ENCODE measurements around the gene LRCH1. TPM values are rescaled to one million over a fixed set of nuclear protein-coding genes. Genes with fewer than 3 reads are reported as not detected.

LRCH1 gene
- total RNA-seq, 1 experiment from 2014 or later, result 27.0 TPM

DNA sequence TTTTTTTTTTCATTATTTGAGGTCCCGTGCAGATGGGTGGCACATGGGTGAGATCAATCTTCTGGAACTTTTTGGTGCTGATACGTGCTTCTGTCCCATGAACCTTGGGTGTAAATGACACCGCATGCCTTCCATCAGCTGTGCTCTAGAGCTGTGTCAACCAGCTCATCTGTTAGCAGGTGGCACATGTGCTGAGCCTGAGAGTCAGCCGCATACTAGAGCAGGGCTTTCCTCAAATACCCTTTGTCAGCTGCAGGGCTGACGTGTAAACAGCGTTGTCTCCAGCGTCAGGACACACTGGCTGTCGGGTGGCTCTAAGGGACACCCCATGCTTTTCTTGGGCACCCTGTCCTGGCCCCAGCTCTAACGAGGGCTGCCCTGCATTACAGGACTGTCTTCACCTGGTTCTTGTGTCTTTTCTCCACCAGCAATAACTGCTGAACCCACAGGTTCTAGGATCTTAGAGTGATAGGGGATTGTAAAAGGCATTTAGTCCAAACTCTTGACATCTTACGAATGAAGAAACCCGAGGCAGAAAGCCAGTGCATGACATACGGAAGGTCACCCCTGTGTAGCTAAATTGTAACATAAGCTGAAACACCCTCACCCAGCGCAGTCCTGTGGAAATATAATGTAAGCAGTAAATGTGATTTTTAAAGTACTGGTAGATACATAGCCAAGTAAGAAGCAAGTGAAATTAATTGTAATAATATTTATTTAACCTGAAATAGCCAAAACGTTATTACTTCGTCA, 119.5 kb downstream of the LRCH1 start:
- peaks cover 25% of the 10 kb centered on the region for H3K4me1 ChIP-seq
- Mint-ChIP-seq H3K36me3 (ENCODE audit: insufficient read depth, unreplicated experiment) (peaks cover 56% of the 10 kb centered on the region), H3K27me3 (ENCODE audit: insufficient read depth, unreplicated experiment) (no peaks in the 10 kb centered on the region), H3K4me1 (ENCODE audit: low read depth, unreplicated experiment) (peaks cover 31% of the 10 kb centered on the region), H3K9me3 (ENCODE audit: unreplicated experiment) (no peaks in the 10 kb centered on the region), H3K4me3 (ENCODE audit: unreplicated experiment) (no peak overlapping the region), H3K27ac (ENCODE audit: unreplicated experiment) (no peak overlapping the region)
- H3K27me3 ChIP-seq (replicated peaks; ENCODE audit: control insufficient read depth, insufficient read depth, low read length), result no peaks in the 10 kb centered on the region
- H3K4me3 ChIP-seq (ENCODE audit: low read depth, low read length), result no peak overlapping the region
- ChIA-PET POLR2A (no interaction called here), CTCF (no interaction called here)
- no peaks in the 10 kb centered on the region; the same call in 1 of the 2 replicates for H3K36me3 ChIP-seq (ENCODE audit: control insufficient read depth, insufficient read depth, low read length)
- intact Hi-C loops (cut with micrococcal nuclease; ENCODE audit: unreplicated experiment), result no loop called here
- no TSS peak for BruUV-seq (replicated peaks)
- DNase-seq, result no peak
- peaks cover 2% of the 10 kb centered on the region for H3K9me3 ChIP-seq
- TF ChIP-seq, protein P1, sequence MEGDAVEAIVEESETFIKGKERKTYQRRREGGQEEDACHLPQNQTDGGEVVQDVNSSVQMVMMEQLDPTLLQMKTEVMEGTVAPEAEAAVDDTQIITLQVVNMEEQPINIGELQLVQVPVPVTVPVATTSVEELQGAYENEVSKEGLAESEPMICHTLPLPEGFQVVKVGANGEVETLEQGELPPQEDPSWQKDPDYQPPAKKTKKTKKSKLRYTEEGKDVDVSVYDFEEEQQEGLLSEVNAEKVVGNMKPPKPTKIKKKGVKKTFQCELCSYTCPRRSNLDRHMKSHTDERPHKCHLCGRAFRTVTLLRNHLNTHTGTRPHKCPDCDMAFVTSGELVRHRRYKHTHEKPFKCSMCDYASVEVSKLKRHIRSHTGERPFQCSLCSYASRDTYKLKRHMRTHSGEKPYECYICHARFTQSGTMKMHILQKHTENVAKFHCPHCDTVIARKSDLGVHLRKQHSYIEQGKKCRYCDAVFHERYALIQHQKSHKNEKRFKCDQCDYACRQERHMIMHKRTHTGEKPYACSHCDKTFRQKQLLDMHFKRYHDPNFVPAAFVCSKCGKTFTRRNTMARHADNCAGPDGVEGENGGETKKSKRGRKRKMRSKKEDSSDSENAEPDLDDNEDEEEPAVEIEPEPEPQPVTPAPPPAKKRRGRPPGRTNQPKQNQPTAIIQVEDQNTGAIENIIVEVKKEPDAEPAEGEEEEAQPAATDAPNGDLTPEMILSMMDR (IDR thresholded peaks at IDR 0.05; ENCODE audit: insufficient read depth in 1 of 2, low read depth in 1 of 2, low read length in 1 of 2, severe bottlenecking in 1 of 2, unreplicated experiment in 1 of 2), result no peak

DNA sequence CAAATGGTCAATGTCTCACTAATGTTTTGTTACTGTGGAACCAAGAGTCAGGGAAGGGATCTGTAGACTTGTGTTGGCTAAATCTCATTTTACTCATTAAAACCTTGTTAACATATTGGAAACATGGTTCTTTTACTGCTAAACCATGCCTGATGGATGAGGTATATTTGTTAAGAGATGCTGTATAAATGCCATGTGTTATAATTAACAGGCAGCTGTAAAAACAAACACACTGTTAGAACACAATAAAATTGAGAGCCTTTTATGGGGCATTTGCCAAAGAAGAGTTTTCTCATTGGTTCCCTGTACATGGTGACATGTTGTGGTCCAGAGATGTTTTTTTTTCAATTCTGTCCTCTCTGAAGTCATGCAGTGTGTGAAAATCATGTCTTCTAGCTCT, 122.0 kb downstream of the LRCH1 start:
- Mint-ChIP-seq H3K4me3 (ENCODE audit: unreplicated experiment) (no peak overlapping the region), H3K27me3 (ENCODE audit: insufficient read depth, unreplicated experiment) (no peaks in the 10 kb centered on the region), H3K9me3 (ENCODE audit: unreplicated experiment) (no peaks in the 10 kb centered on the region), H3K36me3 (ENCODE audit: insufficient read depth, unreplicated experiment) (peaks cover 33% of the 10 kb centered on the region), H3K27ac (ENCODE audit: unreplicated experiment) (peak overlapping the region; percentile 71), H3K4me1 (ENCODE audit: low read depth, unreplicated experiment) (peaks cover 13% of the 10 kb centered on the region)
- ChIA-PET CTCF (no interaction called here), POLR2A (no interaction called here)
- TF ChIP-seq, protein P1 (IDR thresholded peaks at IDR 0.05; ENCODE audit: insufficient read depth in 1 of 2, low read depth in 1 of 2, low read length in 1 of 2, severe bottlenecking in 1 of 2, unreplicated experiment in 1 of 2), result no peak
- DNase-seq, result no peak
- intact Hi-C loops (cut with micrococcal nuclease; ENCODE audit: unreplicated experiment), result no loop called here
- Histone ChIP-seq H3K4me3 (ENCODE audit: low read depth, low read length) (no peak overlapping the region), H3K9me3 (peaks cover 2% of the 10 kb centered on the region), H3K27me3 (replicated peaks; ENCODE audit: control insufficient read depth, insufficient read depth, low read length) (no peaks in the 10 kb centered on the region), H3K36me3 (ENCODE audit: control insufficient read depth, insufficient read depth, low read length) (no peaks in the 10 kb centered on the region; the same call in 1 of the 2 replicates), H3K4me1 (peaks cover 37% of the 10 kb centered on the region)
- no TSS peak for BruUV-seq (replicated peaks)

DNA sequence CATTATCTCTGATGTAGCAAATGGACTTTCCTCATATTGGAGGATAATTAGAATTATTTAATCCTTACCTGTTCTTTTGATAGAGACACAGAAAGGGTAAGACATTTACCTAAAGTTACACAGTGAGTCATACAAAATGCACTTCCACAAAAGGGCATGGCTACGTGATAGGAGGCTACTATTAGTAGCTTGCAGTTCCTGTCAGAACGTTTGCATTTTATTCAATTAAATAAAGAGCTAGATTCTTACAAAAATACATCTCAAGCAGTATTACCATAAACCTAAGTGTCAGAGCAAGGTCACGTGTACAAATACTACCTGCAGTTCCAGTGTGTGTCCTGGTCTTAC, 123.4 kb downstream of the LRCH1 start:
- Histone ChIP-seq H3K4me1 (peaks cover 37% of the 10 kb centered on the region), H3K4me3 (ENCODE audit: low read depth, low read length) (no peak overlapping the region), H3K36me3 (ENCODE audit: control insufficient read depth, insufficient read depth, low read length) (no peaks in the 10 kb centered on the region; the same call in 1 of the 2 replicates), H3K9me3 (peaks cover 2% of the 10 kb centered on the region), H3K27me3 (replicated peaks; ENCODE audit: control insufficient read depth, insufficient read depth, low read length) (no peaks in the 10 kb centered on the region)
- H3K4me3 Mint-ChIP-seq (ENCODE audit: unreplicated experiment), result no peak overlapping the region
- POLR2A ChIA-PET, result no interaction called here
- BruUV-seq (replicated peaks), result no TSS peak
- H3K36me3 Mint-ChIP-seq (ENCODE audit: insufficient read depth, unreplicated experiment), result peaks cover 22% of the 10 kb centered on the region
- no peak for DNase-seq
- H3K9me3 Mint-ChIP-seq (ENCODE audit: unreplicated experiment), result no peaks in the 10 kb centered on the region
- H3K4me1 Mint-ChIP-seq (ENCODE audit: low read depth, unreplicated experiment), result peaks cover 13% of the 10 kb centered on the region
- TF ChIP-seq, protein P1 (IDR thresholded peaks at IDR 0.05; ENCODE audit: insufficient read depth in 1 of 2, low read depth in 1 of 2, low read length in 1 of 2, severe bottlenecking in 1 of 2, unreplicated experiment in 1 of 2), result no peak
- intact Hi-C loops (cut with micrococcal nuclease; ENCODE audit: unreplicated experiment), result loop anchor here (1.0 kb wide), 1 partner anchor 8 kb away; no protein-coding TSS in a partner anchor
- H3K27me3 Mint-ChIP-seq (ENCODE audit: insufficient read depth, unreplicated experiment), result no peaks in the 10 kb centered on the region
- CTCF ChIA-PET, result no interaction called here
- peak overlapping the region; percentile 71 for H3K27ac Mint-ChIP-seq (ENCODE audit: unreplicated experiment)

All from Caco-2 (cell line).